Erythroblast (primary cell): ENCODE data around the gene STARD5.

Source experiments
- DNase-seq, 2 experiments: peaks; one replicate each; lab custom pipeline; 2025; lab: John Stamatoyannopoulos, UW
- GATA1 ChIP-seq: IDR thresholded peaks from 2 replicates; pipeline ENCODE4 v1.6.1; 2011; ENCODE audit warnings: low read depth, mild to moderate bottlenecking, control low read depth, low read length, moderate library complexity
- POLR2A ChIP-seq: IDR thresholded peaks from 2 replicates; pipeline ENCODE4 v1.6.1; 2011; ENCODE audit warnings: mild to moderate bottlenecking, low read length

The STARD5 gene

DNA sequence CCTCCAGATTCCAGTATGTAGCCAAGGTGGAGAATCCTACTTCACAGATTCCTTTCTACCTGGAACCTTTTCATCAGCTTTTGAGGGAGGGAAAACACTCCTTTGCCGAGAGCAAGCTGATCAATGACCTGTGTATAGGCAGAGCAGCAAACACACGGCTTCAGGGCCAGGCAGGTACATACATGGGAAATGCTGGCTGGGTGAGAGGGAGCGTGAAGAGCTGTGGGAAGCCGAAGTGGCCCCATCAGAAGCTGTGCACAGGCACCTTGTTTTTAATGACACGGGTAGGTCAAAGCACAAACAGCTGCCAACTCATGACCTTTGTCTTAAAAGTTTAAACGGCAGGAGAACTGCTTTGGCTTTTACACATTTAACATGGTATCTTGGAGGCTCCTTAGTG lies 25.3 kb downstream of the STARD5 start:
- TF ChIP-seq POLR2A (no peak), GATA1 (no peak)

DNA sequence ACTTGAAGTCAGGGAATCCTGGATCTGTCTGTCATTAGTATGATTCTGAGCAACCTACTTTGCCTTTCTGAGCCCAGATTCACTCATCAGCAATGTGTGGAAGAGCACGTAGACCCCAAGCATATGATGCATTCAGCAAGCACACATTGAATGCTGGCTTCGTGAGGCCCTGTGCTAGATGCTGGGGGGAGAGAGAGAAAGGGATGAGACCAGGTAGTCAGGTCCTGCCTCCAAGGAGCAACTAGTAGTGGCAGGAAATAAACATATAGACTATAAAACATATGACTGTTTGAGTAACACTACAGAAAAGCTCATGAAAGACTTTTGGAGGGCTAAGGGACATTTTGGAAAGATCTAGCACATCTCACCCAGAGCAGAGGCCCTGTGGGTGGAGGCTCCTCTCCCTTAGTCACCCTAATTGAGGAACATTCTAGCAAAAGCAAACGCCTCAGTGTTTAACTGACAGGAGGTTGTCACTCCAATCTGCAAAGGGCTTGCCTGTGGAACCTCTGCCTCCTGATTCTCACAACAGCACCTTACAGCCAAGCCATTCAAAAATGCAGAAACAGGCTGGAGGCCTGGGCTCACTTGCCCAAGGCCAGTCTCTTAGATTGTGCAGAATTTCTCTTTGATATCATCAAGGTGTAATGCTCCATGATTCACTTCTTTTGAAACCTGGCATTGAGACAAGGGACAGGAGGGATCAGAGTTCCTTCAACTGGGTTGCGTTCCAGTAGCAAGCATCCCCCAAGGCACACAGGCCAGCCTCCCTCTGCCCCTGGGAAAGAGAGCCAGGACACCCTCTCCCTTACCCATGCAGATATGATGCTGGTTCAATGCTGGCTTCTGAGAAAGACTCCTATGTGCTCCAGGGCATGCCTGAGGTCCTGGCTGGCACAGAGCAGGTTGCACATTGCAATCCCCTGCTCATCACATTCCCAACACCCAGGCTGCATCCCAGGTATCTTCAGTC lies 26.1 kb downstream of the STARD5 start:
- TF ChIP-seq POLR2A (no peak), GATA1 (no peak)
- DNase-seq: no peak

More for the DNA sequence above, 25.3 kb downstream of the STARD5 start:
- DNase-seq: no peak

DNA sequence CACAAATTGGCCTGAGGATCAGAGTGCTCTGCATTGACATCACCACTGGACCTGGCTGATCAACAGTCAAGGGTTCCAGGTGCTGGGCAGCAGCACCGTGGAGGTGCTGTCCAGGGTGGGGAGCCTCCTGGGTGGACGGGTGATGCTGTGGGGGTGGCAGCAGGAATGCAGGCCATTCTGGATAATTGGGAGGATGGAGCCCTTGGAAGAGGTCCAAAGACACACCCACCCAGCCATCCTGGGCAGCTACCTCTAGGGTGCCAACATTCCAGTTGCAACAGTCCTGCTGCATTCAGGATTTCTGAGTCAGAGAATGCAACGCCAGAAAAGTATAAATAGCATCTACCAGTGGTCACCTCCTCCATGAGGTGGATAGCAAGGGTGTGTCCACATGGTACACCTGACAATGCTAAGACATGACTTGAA lies 26.8 kb downstream of the STARD5 start:
- no peak for TF ChIP-seq GATA1
- TF ChIP-seq POLR2A: no peak
- no peak for DNase-seq

DNA sequence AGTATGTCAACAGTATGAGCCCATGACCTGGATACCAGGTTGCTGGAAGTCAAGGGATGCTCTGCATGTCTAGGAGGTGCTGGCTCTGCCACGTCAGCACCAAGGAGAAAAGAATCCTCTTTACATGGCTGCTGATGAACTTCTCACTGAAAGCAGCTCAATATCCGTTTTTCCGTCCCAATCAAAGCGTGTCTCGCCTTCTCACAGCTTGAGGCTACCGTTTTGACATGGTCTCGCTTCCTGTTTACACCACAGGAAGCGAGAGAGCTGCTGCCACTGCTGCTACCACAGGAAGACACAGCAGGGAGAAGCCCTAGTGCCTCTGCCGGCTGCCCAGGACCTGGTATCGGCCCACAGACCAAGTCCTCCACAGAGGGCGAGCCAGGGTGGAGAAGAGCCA lies 27.3 kb downstream of the STARD5 start:
- no peak for DNase-seq
- TF ChIP-seq POLR2A (no peak), GATA1 (no peak)

DNA sequence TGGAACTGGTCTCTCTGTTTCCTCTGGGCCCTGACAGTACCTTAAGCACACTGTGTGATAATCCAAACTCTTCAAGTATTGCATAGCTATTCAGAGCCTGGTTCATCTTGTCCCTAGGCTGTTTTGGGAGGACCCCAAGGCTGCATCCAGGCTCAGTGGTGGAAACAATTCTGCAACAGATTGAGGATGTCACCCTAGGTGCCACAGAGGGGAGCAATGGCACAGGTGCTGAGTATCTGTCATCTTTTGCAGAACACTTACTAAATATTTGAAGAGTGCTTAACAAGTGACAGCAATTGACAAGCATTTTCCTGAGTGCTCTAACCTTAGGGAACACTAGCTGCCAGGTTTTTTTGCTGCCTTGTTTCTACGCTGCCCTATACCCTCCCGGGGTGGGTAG lies 27.8 kb downstream of the STARD5 start:
- TF ChIP-seq POLR2A: no peak
- no peak for TF ChIP-seq GATA1
- DNase-seq: no peak

DNA sequence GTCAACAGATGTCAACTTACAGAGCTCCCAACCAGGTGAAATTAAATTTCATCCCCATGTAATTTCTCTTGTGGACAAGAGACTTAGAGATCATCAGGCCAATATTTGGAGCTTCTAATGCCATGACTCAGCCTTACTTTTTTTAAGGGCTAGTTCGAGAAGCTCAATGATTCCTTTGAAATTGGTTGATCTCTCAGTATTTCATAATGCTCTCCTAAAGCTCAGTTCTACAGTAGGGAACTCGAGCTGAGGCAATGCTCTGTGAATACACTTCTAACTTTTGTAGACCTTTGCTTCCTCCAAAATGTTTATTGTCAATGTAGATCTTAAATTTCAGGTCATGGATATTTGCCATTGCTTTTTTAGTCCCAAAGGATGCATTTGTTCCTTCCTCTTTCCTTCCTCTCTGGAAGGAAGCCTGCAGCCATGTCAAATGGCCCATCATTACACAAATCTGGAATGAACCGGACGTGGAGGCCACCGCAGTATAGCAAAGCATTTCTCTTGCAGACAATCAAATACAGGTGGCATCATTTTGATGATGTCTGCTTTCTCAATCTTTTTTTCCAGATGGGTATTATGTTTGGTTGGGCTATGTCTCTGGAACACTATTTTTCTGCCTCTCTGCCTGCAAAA lies 28.3 kb downstream of the STARD5 start:
- TF ChIP-seq GATA1 (no peak), POLR2A (no peak)
- DNase-seq: no peak

DNA sequence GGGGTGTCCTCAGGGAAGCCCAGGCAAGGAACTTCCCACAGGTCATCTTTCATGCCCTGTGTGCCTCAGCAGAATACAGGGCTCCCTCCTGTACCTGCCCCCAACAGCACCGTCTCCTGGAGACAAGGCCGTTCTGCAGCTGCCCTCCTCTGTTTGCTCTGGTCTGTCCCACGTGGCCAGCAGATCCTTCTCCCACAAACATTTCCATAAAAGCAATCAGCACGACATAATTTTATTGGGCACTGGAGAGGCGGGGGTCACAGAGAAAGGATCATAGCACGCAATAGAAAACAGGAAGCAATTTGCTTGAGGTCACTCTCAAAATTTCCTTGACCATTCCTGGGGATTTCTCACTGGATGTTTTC lies 29.4 kb downstream of the STARD5 start:
- DNase-seq: no peak
- no peak for TF ChIP-seq POLR2A
- no peak for TF ChIP-seq GATA1

DNA sequence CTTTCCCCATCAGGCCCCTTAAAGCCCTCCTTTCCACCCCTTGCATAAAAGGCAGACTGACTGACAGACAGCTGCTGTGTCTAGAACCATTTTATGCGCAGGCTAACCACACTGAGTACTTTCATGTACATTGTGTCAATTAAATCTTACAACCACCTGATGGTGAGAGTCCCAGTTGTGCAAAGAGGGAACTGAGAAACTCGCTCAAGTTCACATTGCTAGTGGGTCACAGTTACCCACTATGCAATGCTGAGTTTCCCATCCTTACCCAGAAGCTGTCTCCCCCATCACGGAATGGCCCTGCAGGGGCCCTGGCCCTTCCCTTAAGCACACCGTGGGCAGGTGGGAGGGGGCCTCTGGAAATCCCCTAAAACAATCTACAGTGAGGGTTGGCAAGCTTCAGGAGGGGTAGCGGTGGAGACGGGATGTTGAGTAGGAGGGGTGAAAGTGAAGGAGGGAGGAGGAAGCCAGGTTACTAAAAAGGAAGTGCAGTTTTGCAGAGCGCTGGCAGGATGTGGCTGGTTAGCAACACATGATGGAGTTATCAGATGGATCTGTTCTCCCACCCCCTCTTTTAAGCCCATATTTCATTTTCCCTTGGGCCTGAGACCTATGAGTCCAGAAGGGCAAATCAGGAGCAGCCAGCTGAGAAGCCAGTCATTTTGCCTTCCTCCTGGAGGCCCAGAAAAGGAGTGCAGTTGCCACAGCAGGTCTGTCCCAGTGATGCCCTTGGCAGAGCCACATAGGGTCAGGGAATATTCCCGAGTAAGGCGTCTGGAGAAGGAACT lies 30.0 kb downstream of the STARD5 start:
- DNase-seq: no peak
- TF ChIP-seq GATA1 (no peak), POLR2A (no peak)

DNA sequence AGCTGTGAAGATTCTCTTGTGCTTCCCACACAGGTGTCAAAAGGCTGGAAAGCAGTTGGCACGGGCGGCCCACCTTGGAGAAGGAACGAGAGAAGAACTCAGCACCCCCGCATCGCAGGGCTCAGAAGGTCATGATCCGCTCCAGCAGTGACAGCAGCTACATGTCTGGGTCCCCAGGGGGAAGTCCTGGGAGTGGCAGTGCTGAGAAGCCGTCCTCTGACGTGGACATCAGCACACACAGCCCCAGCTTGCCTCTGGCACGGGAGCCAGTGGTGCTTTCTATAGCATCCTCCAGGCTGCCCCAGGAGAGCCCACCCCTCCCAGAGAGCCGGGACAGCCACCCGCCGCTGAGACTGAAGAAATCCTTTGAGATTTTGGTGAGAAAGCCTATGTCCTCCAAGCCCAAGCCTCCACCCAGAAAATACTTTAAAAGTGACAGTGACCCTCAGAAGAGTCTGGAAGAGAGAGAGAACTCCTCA lies 31.4 kb downstream of the STARD5 start:
- DNase-seq: no peak
- TF ChIP-seq GATA1 (no peak), POLR2A (no peak)

DNA sequence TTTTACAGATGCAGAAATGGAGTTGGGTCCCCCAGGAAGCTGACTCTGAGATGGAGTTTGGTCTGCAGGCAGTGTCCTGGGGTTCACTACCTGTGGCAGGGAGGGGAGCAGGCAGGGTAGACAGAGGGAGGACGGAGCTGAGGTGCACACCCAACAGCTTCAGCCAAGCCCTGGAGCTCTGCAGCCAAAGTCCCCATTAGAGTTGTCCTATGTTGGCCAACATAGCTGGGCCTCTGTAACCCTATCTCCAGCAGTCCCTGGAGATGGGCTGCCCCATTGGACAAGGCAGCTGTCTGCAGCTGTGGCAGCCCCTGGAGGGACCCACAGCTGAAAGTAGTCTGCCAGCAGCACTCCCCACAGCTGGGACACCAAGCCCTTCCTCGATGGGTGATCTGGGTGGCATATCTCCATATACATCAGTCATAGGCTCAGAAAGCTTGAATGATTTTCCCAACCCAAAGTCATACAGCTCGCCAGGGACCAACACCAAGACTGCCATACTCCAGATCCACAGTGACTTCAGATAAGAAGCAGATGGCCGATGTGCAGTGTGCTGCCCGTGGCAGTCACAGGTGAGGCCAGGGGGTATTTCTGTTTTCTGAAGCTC lies 31.9 kb downstream of the STARD5 start:
- DNase-seq: no peak
- TF ChIP-seq POLR2A (no peak), GATA1 (no peak)

DNA sequence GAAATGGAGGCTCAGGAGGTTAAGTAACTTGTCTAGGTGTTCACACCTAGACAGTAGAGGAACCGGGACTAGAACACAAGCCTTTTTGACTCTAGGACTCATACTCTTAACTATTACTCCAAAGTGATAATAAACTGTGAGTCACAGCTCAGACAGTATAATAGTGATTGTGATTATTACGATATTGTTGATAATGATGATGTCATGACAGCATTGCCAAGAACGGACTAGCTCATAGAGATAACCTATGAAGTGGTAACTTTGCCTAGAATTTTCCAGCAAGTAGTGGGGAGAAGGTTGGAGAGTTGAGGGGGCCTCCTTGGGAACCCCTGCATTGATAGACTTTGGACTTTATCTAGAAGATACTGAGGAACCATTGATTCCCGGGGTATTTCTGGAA lies 34.0 kb downstream of the STARD5 start:
- DNase-seq: no peak
- TF ChIP-seq GATA1: no peak
- TF ChIP-seq POLR2A: no peak

DNA sequence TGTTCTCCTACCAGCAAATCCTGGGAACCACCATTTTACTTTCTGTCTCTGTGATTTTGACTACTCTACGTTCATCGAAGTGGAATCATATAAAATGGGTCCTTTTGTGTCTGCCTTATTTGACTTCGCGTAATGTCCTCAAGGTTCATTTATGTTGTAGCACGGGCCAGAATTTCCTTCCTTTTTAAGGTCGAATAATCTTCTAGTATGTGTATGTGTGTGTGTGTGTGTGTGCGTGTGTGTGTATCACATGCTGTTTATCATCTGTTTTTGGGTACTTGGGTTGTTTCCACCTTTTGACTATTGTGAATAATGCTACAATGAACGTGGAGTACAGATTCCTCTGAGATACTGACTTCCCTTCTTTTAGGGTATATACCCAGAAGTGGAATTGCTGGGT lies 35.3 kb downstream of the STARD5 start:
- no peak for DNase-seq
- TF ChIP-seq POLR2A: no peak
- TF ChIP-seq GATA1: no peak

DNA sequence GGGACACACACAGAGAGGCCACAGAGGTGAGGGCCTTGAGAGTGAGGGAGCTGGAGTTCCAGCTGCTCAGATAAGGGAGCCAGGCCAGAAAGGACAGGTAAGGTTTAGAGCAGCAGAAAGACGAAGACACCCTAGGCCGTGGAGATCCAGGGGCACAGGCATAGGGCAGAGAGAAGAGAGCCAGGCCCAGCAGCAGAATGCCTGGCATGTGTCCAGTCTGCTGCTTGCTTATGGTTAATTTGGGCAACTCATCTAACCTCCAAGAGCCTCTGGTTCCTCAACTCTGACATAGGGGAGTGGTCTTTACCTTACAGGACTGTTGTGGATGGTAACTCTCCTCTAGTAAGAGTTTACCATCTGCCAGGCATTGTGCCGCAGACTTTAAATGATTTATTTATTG lies 35.9 kb downstream of the STARD5 start:
- TF ChIP-seq POLR2A (no peak), GATA1 (no peak)
- DNase-seq: no peak
